Calu3 (cell line): Measurements from ENCODE around the gene MYT1. TPM values are rescaled to one million over a fixed set of nuclear protein-coding genes. Genes with fewer than 3 reads are reported as not detected.

Experiments used
- BruUV-seq: library from RNA; stranded (reverse); fragments of 400-500 nt; replicated peaks from 2 replicates; lab custom pipeline; 2021; lab: Mats Ljungman, UMichigan
- CTCF ChIA-PET: fragments of 300-600 bp; sonication (Branson Sonifier 250); formaldehyde crosslinking; loops from one replicate; lab custom pipeline; 2022; ENCODE audit warnings: antibody characterized with exemption; lab: Charles Lee
- DNase-seq: peaks from one replicate; pipeline ENCODE4 v3.0.0; 2022
- H3K27ac Mint-ChIP-seq: one replicate; pipeline ENCODE4 v1.8.0; 2022; ENCODE audit warnings: mixed read lengths; ENCODE audit not compliant: unreplicated experiment
- H3K27me3 Mint-ChIP-seq: one replicate; pipeline ENCODE4 v1.8.0; 2022; ENCODE audit warnings: mixed read lengths; ENCODE audit not compliant: unreplicated experiment
- H3K36me3 Mint-ChIP-seq: one replicate; pipeline ENCODE4 v1.8.0; 2022; ENCODE audit warnings: mild to moderate bottlenecking, moderate library complexity, mixed read lengths; ENCODE audit not compliant: insufficient read depth, unreplicated experiment
- H3K4me1 Mint-ChIP-seq: one replicate; pipeline ENCODE4 v1.8.0; 2022; ENCODE audit warnings: mild to moderate bottlenecking, low read depth, mixed read lengths; ENCODE audit not compliant: unreplicated experiment
- H3K4me3 Mint-ChIP-seq: one replicate; pipeline ENCODE4 v1.8.0; 2022; ENCODE audit warnings: mild to moderate bottlenecking, low read depth, moderate library complexity, mixed read lengths; ENCODE audit not compliant: unreplicated experiment
- H3K9me3 Mint-ChIP-seq: one replicate; pipeline ENCODE4 v1.8.0; 2022; ENCODE audit warnings: low read depth, mixed read lengths; ENCODE audit not compliant: unreplicated experiment
- CTCF ChIP-seq: fragments of 200-600 bp; IDR thresholded peaks from one replicate; pipeline ENCODE4 v1.8.0; 2022; ENCODE audit warnings: antibody characterized with exemption; ENCODE audit not compliant: unreplicated experiment
- intact Hi-C: fragments of 100-400 bp; cut with micrococcal nuclease; formaldehyde crosslinking; loops from one replicate; pipeline ENCODE4 v1.10.0; 2022; ENCODE audit not compliant: unreplicated experiment
- total RNA-seq: library from RNA; stranded (reverse); gene quantifications from 2 replicates; pipeline ENCODE4 v1.2.3, GENCODE V29; 2022

The MYT1 gene
- total RNA-seq, 1 experiment from 2014 or later = 0.45 TPM

DNA sequence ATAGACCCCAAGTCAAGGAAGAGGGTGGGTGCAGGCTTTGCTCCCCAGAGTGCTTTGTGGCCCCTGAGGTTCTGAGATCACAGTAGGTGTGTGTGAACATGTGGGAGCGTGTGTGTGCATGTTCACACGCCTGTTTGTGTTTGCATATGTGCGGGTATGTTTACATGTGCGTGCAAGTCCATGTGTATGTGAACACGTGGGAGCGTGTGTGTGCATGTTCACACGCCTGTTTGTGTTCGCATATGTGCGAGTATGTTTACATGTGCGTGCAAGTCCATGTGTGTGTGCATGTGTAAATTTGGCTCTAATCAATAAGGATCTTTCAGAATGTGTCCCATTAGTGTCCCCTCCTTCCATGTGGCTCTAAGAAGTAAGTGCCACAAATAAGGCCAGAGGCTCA is 49.9 kb downstream of the MYT1 start:
- no peak overlapping the region for H3K4me3 Mint-ChIP-seq
- CTCF ChIA-PET = no interaction called here
- no peak overlapping the region for H3K27ac Mint-ChIP-seq
- DNase-seq = no peak
- H3K27me3 Mint-ChIP-seq = peaks cover 64% of the 10 kb centered on the region
- intact Hi-C loops = no loop called here
- H3K4me1 Mint-ChIP-seq = no peaks in the 10 kb centered on the region
- no TSS peak for BruUV-seq
- no peak for TF ChIP-seq CTCF
- H3K36me3 Mint-ChIP-seq = no peaks in the 10 kb centered on the region
- no peaks in the 10 kb centered on the region for H3K9me3 Mint-ChIP-seq

DNA sequence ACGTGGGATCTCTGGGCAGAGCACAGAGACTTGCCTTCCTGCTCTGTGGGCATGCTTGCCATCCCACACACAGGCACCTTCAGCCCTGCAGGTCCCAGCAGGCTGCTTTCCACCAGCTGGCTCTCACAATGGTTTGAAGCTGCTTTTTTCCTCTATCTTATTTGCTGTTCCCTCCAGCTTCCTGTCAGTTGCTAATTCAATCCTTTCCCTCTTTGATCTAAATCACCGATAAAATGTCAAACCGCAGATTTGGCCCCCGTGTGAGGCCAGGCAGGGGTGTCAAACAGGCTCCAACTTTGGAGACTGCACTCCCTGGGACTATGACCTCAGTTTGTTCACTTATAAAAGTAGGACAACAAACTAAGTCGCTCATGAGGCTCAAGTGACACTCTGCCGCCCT is 50.7 kb downstream of the MYT1 start:
- Mint-ChIP-seq H3K4me1 (no peaks in the 10 kb centered on the region), H3K27me3 (peaks cover 64% of the 10 kb centered on the region), H3K4me3 (no peak overlapping the region), H3K36me3 (no peaks in the 10 kb centered on the region), H3K27ac (no peak overlapping the region), H3K9me3 (no peaks in the 10 kb centered on the region)
- no peak for DNase-seq
- no peak for TF ChIP-seq CTCF
- intact Hi-C loops = no loop called here
- no TSS peak for BruUV-seq
- CTCF ChIA-PET = no interaction called here

GRCh38 chr20:64216036-64216435 is 51.8 kb downstream of the MYT1 start:
- Mint-ChIP-seq H3K9me3 (no peaks in the 10 kb centered on the region), H3K27me3 (peaks cover 59% of the 10 kb centered on the region), H3K4me1 (no peaks in the 10 kb centered on the region), H3K4me3 (no peak overlapping the region), H3K36me3 (no peaks in the 10 kb centered on the region), H3K27ac (no peak overlapping the region)
- CTCF ChIA-PET = interaction anchor here (0.6 to 1.1 kb wide), 3 partner anchors 9 to 23 kb away, joined by 4 to 8 read pairs (median 6); no protein-coding TSS in a partner anchor
- TF ChIP-seq CTCF = no peak
- intact Hi-C loops = no loop called here
- no TSS peak for BruUV-seq
- DNase-seq = no peak

GRCh38 chr20:64216910-64217309 is 52.7 kb downstream of the MYT1 start:
- intact Hi-C loops = no loop called here
- H3K27me3 Mint-ChIP-seq = peaks cover 51% of the 10 kb centered on the region

More at GRCh38 chr20:64216910-64217309, 52.7 kb downstream of the MYT1 start:
- BruUV-seq = no TSS peak
- H3K27ac Mint-ChIP-seq = no peak overlapping the region
- CTCF ChIA-PET = no interaction called here
- TF ChIP-seq CTCF = no peak
- no peak for DNase-seq
- H3K4me3 Mint-ChIP-seq = no peak overlapping the region
- no peaks in the 10 kb centered on the region for H3K9me3 Mint-ChIP-seq
- H3K36me3 Mint-ChIP-seq = no peaks in the 10 kb centered on the region
- H3K4me1 Mint-ChIP-seq = no peaks in the 10 kb centered on the region
